ENCODE measurements around the gene MYLIP.

MYLIP gene

GRCh38 chr6:16097382-16098171 lies 31.3 kb upstream of the MYLIP start:
- DNase-seq (ENCODE audit: insufficient read length, low spot score) (no peak), FAIRE-seq (no peak)
- no peak for TF ChIP-seq CTCF (IDR thresholded peaks at IDR 0.05; ENCODE audit: insufficient read depth, missing control alignments)

DNA sequence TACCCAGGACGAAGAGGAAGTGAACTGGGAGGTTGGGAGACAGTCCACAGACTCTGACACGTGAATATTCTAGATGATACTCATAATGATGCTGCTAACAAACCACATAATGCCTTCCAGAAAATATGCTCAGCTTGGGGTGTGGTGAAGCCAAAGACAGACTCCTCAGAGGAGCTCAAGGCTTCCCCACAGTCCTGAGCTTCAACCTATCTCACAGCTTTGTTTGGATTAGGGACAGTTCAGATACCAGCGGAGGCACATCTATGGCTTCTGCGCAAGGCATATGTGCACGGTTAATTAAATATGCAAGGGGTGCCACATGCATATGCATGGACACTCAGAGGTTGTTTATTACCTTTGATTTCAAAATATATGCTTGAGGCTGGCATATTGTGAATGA lies 30.7 kb upstream of the MYLIP start:
- no peak for TF ChIP-seq CTCF (IDR thresholded peaks at IDR 0.05; ENCODE audit: insufficient read depth, missing control alignments)
- FAIRE-seq, result no peak
- DNase-seq (ENCODE audit: insufficient read length, low spot score), result no peak

- DNase-seq (ENCODE audit: insufficient read length, low spot score) (no peak), FAIRE-seq (no peak)
- TF ChIP-seq CTCF (IDR thresholded peaks at IDR 0.05; ENCODE audit: insufficient read depth, missing control alignments), result no peak
These were observed 26.7 kb upstream of the MYLIP start for GRCh38 chr6:16102208-16102607.

GRCh38 chr6:16103722-16104121 lies 25.2 kb upstream of the MYLIP start:
- TF ChIP-seq CTCF (IDR thresholded peaks at IDR 0.05; ENCODE audit: insufficient read depth, missing control alignments), result no peak
- no peak for FAIRE-seq
- no peak for DNase-seq (ENCODE audit: insufficient read length, low spot score)

GRCh38 chr6:16104624-16105433 lies 24.1 kb upstream of the MYLIP start:
- DNase-seq (ENCODE audit: insufficient read length, low spot score), result no peak
- no peak for FAIRE-seq
- no peak for TF ChIP-seq CTCF (IDR thresholded peaks at IDR 0.05; ENCODE audit: insufficient read depth, missing control alignments)

GRCh38 chr6:16105854-16106253 lies 23.0 kb upstream of the MYLIP start:
- no peak for FAIRE-seq
- DNase-seq (ENCODE audit: insufficient read length, low spot score), result no peak
- TF ChIP-seq CTCF (IDR thresholded peaks at IDR 0.05; ENCODE audit: insufficient read depth, missing control alignments), result no peak

Measured in D721Med (cell line).